Omental fat pad (tissue), 4 donors: ENCODE results near the gene AFF3. TPM values are rescaled to one million over a fixed set of nuclear protein-coding genes. Genes with fewer than 3 reads are reported as not detected.

Experiments
- ATAC-seq: fragments of 150-250 bp; one replicate; pipeline ENCODE4 v1.9.1; 2016; ENCODE audit warnings: mild to moderate bottlenecking, moderate library complexity; ENCODE audit not compliant: low FRiP score
- DNase-seq: peaks from one replicate; pipeline ENCODE4 v3.0.0-alpha.2; 2019; ENCODE audit warnings: low spot score
- CTCF ChIP-seq, 3 donors: fragments of 450-650 bp; IDR thresholded peaks; one replicate each; pipeline ENCODE4 v1.5.1; 2016 to 2017; ENCODE audit warnings: antibody characterized with exemption in 3 of 3, mild to moderate bottlenecking in 3 of 3, moderate library complexity in 2 of 3
- total RNA-seq, 4 donors: library from RNA; depleted of rRNA; stranded (reverse); fragments of >200 nt; gene quantifications; one replicate each; pipeline ENCODE4 v1.1.0, GENCODE V29; 2016

The AFF3 gene
- total RNA-seq, 4 donors from 2014 or later: 1.4 to 6.0 (median 2.7) TPM

DNA sequence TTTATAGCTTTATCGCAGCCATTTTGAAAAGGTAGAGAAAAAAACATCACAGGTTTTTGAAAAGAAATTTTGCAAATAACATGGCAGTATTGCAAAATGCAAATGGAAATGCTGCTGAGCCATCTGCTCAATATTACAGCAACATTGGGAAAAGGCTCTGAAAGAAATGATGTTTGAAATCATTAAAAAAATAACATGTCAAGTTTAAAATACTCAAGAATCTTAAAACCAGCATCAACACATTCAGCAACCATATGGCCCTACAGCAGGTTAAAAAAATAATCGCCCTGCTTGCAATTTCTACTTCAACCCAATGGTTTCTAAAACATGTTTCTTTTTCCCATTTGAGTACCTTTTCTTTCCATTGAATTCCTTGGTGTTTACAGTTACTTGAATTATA is 289.4 kb downstream of the AFF3 start:
- no peak for TF ChIP-seq CTCF (IDR thresholded peaks at IDR 0.05)
- no peak for ATAC-seq
- no peak for DNase-seq

DNA sequence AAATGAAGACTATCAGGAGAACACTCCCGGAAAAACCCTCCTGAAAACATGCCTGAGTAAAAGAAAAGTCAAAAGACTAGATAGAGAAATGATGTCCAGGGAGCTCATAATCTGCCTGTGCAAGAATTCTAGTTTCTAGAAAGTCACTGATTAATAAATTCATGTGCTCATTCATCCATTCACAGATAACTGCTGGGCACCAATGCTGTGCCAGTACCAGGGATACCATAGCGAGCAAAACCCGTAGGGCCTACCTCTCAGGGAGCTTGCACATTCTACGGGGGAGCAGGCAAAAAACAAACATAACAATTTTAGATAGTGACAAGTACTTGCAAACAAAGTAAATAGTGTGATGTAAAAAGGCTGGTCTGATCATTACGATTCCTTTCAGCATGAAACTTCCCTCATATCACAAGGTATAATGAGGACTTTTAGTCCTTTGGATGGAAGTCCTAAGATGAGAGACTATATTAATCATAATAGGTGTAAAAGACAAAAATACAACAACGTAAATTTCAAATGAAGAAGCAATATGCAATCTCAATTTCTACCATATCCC is 289.9 kb downstream of the AFF3 start:
- TF ChIP-seq CTCF (IDR thresholded peaks at IDR 0.05): no peak
- ATAC-seq (no peak), DNase-seq (no peak)

- ATAC-seq (no peak), DNase-seq (no peak)
- no peak for TF ChIP-seq CTCF (IDR thresholded peaks at IDR 0.05)
Observed at GRCh38 chr2:99851811-99852210, 290.6 kb downstream of the AFF3 start.

- no peak for TF ChIP-seq CTCF (IDR thresholded peaks at IDR 0.05)
- ATAC-seq: no peak
- no peak for DNase-seq
Observed at GRCh38 chr2:99851089-99851488, 291.3 kb downstream of the AFF3 start.

DNA sequence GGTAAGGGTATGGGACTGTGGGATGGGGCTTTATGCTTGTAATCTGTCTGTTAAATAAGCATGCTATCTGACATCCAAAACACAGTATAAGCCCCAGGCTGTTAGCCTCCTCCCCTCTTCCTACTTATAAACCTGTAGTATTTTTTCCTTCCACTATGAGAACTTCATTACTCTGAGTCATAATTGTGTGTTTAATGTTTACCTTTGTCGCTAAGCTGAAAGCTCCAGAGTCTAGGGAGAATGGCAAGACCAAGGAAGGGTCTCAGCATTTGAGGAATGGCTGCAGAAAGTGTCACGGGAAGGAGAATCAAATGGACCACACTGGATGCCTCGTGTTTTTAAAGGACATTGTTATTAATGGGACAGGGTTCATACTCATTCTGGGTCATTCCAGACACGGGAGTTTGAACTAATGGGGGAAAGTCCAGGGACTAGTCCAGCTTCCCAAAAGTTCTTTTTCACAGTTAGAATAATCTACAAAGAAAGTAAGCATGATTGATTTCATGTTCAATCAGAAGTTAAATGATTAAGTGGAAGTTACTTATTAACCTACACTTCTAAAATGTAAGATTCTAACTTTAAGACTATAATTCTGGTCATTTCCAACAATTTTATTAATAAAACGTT is 292.2 kb downstream of the AFF3 start:
- no peak for TF ChIP-seq CTCF (IDR thresholded peaks at IDR 0.05)
- no peak for DNase-seq
- no peak for ATAC-seq

- ATAC-seq: no peak
- no peak for TF ChIP-seq CTCF (IDR thresholded peaks at IDR 0.05)
- DNase-seq: no peak
Observed at GRCh38 chr2:99846462-99847107, 295.8 kb downstream of the AFF3 start.

- DNase-seq (no peak), ATAC-seq (no peak)
- no peak for TF ChIP-seq CTCF (IDR thresholded peaks at IDR 0.05)
Observed at GRCh38 chr2:99845296-99845695, 297.1 kb downstream of the AFF3 start.
